ENCODE data around the gene CPB2.

The CPB2 gene

DNA sequence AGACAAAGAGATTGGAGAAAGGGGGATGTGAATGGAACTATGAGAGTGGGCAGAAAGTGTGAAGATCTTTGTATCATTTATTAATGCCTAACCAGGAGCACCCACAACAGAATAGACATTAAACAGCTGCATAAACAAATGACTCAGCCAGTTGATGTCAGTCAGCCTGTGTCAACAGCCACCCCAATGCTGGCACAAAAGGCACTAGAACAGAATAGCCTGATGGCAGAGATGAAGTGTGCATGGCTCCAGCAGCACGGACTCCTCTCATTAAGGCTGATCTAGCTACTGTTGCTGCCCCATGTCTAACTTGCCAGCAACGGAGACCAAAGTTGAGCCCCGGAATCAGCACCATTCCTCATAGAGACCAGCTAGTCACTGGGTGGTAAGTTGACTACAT is 7.8 kb downstream of the CPB2 start:
- TF ChIP-seq, protein P1, sequence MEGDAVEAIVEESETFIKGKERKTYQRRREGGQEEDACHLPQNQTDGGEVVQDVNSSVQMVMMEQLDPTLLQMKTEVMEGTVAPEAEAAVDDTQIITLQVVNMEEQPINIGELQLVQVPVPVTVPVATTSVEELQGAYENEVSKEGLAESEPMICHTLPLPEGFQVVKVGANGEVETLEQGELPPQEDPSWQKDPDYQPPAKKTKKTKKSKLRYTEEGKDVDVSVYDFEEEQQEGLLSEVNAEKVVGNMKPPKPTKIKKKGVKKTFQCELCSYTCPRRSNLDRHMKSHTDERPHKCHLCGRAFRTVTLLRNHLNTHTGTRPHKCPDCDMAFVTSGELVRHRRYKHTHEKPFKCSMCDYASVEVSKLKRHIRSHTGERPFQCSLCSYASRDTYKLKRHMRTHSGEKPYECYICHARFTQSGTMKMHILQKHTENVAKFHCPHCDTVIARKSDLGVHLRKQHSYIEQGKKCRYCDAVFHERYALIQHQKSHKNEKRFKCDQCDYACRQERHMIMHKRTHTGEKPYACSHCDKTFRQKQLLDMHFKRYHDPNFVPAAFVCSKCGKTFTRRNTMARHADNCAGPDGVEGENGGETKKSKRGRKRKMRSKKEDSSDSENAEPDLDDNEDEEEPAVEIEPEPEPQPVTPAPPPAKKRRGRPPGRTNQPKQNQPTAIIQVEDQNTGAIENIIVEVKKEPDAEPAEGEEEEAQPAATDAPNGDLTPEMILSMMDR (IDR thresholded peaks at IDR 0.05), result no peak
- no peak for TF ChIP-seq ZFX (IDR thresholded peaks at IDR 0.05; ENCODE audit: borderline replicate concordance)
- no peak overlapping the region for H3K27ac ChIP-seq

DNA sequence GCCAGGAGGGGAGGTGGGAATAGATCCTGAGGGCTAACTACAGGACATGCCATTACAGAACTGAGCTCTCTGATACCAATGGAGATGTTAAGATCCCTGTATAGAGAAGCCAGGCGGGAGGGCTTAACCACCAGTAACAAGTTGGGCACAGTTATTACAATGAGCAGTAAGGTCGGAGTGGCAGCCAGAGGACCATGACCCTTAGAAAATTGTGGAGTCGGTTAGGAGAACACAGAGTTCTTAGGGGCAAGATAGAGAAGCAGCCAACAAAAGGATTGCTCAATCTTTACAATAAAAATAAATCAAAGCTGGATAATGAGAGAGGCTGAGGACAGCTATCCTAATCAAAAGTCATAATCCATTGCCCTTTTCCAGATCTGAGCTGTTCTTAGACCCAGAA is 10.4 kb downstream of the CPB2 start:
- no peak for TF ChIP-seq ZFX (IDR thresholded peaks at IDR 0.05; ENCODE audit: borderline replicate concordance)
- TF ChIP-seq, protein P1 (IDR thresholded peaks at IDR 0.05), result no peak
- H3K27ac ChIP-seq, result no peak overlapping the region

DNA sequence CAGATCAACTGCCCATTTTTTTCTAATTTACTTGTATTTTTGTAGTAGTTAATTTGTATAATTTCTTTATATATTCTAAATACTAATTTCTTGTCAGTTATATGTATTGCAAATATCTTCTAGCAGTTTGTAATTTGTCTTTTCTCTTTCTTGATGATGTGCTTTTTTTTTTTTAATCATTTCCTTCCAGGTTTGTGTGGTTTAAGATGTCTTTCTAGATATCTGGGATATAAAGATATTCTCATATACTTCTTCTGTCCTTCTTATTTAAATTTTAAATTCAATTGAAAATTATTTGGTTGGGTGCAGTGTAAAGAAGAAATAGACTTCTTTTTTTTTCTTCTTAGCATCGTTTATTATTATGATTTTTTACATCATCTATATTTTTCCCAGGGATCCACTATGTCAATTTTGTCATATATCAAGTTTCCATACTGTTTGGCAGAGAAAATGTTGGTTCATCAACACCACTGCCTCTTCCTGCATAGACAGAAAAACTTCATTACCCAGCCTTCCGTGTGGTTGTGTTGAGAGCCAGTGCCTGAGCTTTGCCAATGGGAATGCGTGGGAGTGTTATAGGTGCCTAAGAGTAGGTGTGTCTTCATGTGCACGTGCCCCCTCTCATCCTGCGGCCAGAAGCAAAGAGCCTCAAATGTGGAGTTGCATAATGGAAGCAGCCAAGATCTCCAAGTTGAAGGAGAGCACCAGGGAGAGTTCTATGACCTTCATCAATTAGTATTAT is 15.8 kb downstream of the CPB2 start:
- TF ChIP-seq ZFX (IDR thresholded peaks at IDR 0.05; ENCODE audit: borderline replicate concordance), result no peak
- TF ChIP-seq, protein P1 (IDR thresholded peaks at IDR 0.05), result no peak
- no peak overlapping the region for H3K27ac ChIP-seq

DNA sequence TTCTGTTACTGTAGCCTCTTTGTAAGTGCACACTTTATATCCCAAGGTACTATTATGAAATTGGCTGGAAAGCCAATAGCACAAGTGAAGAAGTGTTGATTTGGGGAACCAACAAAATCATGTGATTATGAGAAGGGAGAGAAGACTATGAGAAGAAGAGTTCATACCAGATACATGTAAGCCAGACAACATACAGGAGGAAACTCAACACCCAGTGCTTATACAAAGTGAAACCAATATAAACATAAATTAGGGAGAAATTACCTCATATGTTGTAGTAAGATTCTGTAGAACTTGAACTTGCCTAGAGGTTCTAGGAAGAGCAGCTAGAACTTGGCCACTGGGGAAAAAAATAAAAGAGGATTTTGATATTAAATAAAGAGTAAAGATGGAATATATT is 17.4 kb downstream of the CPB2 start:
- TF ChIP-seq, protein P1 (IDR thresholded peaks at IDR 0.05), result no peak
- no peak for TF ChIP-seq ZFX (IDR thresholded peaks at IDR 0.05; ENCODE audit: borderline replicate concordance)
- H3K27ac ChIP-seq, result no peak overlapping the region

DNA sequence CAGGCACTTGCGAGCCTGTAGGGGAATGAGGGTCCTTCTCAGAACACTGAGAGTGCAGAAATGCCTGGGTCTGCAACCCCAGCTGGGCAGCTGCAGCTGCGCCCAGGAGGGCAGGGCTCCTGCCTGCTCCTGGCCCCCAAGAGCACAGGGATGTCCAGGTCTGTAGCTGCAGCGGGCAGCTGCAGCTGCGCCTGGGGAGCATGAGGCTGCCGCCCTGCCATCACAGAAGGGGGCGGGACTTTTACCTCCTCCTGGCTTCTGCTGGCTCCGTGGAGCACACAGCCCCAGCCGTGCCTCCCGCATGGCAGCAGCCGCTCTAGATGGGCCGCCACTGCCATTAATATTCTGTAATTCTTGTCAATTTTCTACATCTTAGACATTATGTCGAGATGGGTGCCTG is 17.8 kb downstream of the CPB2 start:
- H3K27ac ChIP-seq, result no peak overlapping the region
- TF ChIP-seq, protein P1 (IDR thresholded peaks at IDR 0.05), result no peak
- TF ChIP-seq ZFX (IDR thresholded peaks at IDR 0.05; ENCODE audit: borderline replicate concordance), result no peak

DNA sequence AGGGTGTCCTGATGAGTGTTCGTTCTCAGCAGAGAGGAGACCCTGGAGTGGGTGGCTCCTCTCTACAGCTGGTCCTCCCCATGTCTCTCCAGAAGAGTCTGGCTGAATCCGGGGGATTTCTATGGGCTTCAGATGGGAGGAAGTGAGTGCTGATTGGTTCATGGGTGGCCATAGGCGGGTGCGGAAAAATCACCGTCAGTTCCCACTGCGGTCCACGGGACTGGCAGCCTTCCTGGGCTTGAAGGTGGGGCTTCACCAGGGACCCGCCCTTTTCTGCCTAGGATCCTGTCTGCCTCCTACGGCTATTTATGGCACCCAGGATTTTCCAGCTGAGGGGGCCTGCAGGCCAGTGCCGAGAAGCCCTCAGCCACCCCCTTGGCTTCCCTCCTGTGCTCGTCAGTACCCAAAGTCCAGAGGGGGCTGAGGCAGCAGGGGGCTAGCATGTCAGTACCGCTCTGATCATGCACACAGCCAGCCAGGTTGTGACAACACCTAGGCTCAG is 18.4 kb downstream of the CPB2 start:
- TF ChIP-seq, protein P1 (IDR thresholded peaks at IDR 0.05), result no peak
- no peak for TF ChIP-seq ZFX (IDR thresholded peaks at IDR 0.05; ENCODE audit: borderline replicate concordance)
- no peak overlapping the region for H3K27ac ChIP-seq

DNA sequence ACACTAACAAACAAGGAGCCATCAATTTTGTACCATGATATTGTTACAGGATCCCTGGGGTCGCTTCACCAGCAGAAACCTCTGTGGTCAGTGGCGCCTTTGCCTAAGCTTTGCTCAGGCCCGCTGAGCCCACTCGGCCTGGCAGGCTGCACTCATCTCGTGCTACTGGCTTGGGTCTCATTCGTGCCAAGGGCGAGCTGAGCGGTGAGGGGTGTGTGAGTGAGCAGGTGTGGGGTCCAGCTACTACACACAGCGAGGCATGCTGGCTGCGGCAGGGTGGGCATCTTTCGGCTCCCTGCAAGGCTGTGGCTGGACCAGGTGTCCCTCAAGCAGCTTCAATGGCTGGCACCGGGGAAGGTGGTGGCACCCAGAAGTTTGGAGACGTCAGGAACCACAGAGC is 19.1 kb downstream of the CPB2 start:
- TF ChIP-seq, protein P1 (IDR thresholded peaks at IDR 0.05), result no peak
- no peak for TF ChIP-seq ZFX (IDR thresholded peaks at IDR 0.05; ENCODE audit: borderline replicate concordance)
- H3K27ac ChIP-seq, result no peak overlapping the region

All from 22Rv1 (cell line).